ENCODE measurements around the gene ZRANB1.

DNA sequence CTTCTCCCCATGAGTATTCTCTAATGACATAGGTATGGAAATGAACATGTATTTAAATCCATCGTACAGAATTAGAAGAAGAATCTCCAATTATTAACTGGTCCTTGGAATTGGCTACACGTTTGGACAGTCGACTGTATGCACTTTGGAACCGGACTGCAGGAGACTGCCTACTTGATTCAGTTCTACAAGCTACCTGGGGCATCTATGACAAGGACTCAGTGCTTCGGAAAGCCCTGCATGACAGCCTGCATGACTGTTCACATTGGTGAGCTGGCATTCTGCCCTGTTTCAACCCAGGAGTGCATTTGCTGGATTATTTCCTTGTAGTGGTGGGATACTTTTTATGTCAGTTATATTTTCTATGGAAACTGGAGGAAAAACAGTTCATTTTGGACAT, 32.2 kb downstream of the ZRANB1 start:
- TF ChIP-seq, protein P1, sequence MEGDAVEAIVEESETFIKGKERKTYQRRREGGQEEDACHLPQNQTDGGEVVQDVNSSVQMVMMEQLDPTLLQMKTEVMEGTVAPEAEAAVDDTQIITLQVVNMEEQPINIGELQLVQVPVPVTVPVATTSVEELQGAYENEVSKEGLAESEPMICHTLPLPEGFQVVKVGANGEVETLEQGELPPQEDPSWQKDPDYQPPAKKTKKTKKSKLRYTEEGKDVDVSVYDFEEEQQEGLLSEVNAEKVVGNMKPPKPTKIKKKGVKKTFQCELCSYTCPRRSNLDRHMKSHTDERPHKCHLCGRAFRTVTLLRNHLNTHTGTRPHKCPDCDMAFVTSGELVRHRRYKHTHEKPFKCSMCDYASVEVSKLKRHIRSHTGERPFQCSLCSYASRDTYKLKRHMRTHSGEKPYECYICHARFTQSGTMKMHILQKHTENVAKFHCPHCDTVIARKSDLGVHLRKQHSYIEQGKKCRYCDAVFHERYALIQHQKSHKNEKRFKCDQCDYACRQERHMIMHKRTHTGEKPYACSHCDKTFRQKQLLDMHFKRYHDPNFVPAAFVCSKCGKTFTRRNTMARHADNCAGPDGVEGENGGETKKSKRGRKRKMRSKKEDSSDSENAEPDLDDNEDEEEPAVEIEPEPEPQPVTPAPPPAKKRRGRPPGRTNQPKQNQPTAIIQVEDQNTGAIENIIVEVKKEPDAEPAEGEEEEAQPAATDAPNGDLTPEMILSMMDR (conservative IDR thresholded peaks at IDR 0.05 in 1 of 2, IDR thresholded peaks at IDR 0.05 in 1 of 2; ENCODE audit: extremely low read depth in 1 of 2, insufficient read depth in 1 of 2, low read depth in 1 of 2, low read length in 2 of 2): no peak
- TF ChIP-seq EZH2 (IDR thresholded peaks at IDR 0.05; ENCODE audit: borderline replicate concordance, low read length): no peak

Data from mammary epithelial cell (primary cell).